ENCODE measurements around the gene CD99.
"Not testable (repeated sequence)": the region's sequence is repeated elsewhere in the genome, so short reads cannot be mapped to it uniquely, and the experiment has no call there.

The CD99 gene

GRCh38 chrX:2675657-2676200 is 15.4 kb upstream of the CD99 start:
- not testable (repeated sequence) for DNase-seq (ENCODE audit: low read depth in 3 of 3, low spot score in 1 of 3)

- no peak for DNase-seq (ENCODE audit: low read depth in 3 of 3, low spot score in 1 of 3)
Observed at GRCh38 chrX:2676794-2677675, 14.1 kb upstream of the CD99 start.

DNA sequence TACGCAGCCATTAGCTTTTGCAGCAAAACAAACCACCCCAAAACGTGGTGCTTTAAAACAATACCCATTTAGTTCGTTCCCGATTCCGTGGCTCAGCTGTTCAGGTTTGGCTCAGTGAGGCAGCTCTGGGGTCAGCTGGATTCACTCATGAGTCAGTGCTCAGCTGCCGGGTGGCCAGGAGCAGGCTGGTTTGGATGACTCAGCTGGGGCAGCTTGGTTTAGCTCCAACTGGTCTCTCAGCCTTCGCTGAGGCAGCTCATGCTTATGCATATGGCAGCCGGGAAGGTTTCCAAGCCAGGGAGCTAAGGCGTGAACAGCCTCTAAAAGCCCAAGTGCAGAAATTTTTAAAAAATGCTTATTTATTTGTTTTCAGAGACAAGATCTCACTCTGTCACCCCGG is 13.3 kb upstream of the CD99 start:
- no peak for DNase-seq (ENCODE audit: low read depth in 3 of 3, low spot score in 1 of 3)

DNA sequence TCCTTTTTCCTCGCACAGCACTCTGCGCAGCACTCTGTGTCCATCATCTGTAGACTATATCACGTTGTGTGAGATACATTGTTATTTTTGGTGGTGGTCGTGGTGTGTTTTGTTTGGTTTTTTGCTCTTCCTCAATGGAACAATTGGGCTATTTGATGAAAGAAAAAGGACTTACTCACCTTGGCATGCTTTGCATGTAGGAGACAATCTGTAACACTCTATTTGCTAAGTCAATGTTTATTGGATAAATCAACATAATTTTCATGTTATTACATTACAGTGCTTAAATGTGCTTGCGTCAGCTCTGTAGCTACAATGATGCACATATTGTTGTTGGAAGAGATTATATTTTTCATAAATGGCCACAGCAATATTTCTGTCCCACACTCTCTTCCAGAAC is 12.5 kb upstream of the CD99 start:
- DNase-seq (ENCODE audit: low read depth in 3 of 3, low spot score in 1 of 3): no peak

DNA sequence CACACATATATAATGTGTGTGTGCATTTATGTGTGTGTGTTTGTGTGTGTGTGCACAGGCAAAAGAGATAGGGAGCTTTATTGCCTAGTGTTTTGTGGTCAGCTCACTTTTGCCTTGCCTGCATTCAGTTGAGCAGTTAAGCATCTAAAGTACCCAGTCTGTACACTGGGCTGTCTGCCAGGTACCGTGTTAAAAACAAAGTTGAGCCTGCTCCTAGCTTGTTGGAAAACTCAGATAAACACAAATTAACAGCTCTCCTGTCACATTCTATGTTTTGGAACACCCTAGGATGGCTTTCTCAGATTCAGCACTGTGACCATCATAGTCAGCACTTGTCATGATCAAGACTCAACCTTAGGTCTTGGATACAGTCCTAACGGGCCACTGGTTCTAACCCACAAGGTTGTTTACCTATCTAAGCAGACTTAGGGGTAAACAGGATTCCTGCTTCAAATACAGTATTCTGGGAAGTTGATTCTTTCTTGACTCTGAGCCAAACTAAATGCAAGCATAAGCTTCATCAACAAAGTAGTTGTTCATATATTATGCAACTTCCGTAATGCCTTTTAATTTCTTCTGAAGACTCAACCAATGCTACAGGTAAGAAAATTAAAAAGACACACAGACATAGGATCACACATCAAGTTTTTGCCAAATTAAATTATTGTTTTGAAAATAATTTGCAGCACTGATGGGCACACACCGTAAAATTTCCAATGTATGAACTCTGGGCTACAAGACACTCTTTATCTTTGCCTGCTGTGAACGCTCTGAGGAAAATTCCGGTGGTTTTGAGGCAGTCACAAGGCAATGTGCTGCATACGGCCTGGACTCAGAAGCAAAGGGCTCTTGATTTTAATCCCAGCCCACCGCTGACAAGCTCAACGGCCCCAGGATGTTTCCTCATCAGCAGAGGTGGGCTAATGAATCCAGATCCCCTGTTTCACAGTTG is 11.3 kb upstream of the CD99 start:
- no peak for DNase-seq (ENCODE audit: low read depth in 3 of 3, low spot score in 1 of 3)

DNA sequence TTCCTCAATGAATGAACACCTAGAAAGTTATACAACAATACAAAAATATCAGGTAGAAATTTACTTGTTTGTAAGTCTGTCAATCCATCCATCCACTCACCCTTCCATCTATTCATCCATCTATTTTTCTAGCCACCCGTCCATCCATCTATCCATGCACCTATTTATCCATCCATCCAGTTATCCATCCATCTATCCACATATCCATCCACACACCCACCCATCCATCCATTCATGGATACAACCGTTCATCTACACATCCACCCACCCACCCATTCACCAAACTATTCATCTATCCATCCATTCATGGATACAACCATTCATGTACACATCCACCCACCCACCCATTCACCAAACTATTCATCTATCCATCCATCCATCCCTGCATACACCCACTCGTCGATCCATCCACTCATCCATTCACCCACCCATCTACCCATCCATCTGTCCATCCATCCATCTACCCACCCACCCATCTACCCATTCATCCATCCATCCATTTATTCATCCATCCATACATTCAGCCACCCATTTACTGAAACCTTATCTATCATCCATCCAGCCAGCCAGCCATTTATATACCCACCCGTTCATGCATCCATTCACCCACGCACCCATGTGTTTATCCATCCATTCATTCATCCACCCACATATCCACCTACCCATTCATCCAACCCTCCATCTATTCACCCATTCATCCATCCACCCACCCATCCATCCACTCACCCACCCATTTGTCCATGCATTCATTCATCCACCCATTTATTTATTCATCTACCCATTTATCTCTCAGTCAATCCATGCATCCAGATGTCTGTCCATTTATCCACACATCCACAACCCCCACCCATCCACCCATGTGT is 10.4 kb upstream of the CD99 start:
- DNase-seq (ENCODE audit: low read depth in 3 of 3, low spot score in 1 of 3): no peak

DNA sequence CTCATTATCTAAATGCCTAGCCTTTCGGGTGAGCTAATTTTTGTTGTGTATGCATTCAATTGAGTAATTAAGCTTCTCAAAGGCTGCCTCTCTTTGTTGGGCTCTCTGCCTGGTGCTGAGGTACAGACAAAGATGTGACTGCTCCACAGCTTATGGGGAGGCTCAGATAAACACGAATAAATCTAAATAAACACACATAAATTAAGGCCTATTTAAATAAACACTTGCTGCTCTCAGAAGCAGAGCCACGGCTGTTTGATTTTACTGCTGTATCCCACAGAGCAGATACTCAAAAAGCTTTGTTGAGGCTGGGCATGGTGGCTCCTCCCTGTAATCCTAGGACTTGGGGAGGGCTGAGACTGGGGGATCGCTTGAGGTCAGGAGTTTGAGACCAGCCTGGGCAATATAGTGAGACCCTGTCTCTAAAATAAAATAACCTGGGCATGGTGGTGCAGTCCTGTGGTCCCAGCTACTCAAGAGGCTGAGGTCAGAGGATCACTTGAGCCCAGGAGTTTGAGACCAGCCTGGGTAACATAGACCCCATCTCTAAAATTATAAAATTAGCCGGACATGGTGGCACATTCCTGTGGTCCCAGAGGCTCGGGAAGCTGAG is 8.4 kb upstream of the CD99 start:
- DNase-seq (ENCODE audit: low read depth in 3 of 3, low spot score in 1 of 3): no peak

- DNase-seq (ENCODE audit: low read depth in 3 of 3, low spot score in 1 of 3): no peak
Observed at GRCh38 chrX:2684256-2684655, 6.8 kb upstream of the CD99 start.

GRCh38 chrX:2685886-2686285 is 5.2 kb upstream of the CD99 start:
- DNase-seq (ENCODE audit: low read depth in 3 of 3, low spot score in 1 of 3): no peak

- DNase-seq (ENCODE audit: low read depth in 3 of 3, low spot score in 1 of 3): no peak
Observed at GRCh38 chrX:2689773-2690666, 1.1 kb upstream of the CD99 start.

DNA sequence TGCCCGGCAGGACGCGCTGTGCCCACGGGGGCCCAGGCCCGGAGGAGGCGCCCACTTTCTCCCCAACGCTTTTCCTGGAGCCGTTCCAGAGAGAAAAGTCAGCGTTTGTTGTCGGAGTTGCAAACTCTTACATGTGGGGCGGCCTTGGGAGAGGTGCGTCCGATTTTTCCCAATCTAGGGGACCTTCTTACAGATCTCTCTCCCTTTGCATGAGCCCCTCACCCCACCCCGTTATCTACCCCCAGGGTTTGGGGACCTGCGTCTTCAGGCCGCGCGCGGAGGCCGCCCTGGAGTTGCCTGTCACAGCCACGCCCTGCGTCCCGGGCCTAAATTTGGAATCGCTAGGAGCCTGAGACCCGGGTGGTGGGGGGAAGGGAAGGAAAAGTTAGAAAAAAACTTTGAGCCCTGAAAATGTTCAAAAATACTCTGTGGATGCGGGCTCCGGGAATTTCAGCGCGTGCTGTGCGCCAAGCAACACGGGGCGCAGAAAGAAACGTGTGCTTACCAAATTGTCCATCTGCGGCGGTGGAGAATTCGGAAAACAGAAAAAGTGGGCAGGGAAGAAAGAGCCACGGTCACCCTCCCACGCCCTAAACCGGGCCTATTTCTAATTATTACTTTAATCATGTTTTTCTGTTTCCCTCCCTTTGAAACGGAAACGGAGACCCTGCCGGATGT is 587 bp downstream of the CD99 start:
- DNase-seq (ENCODE audit: low read depth in 3 of 3, low spot score in 1 of 3): no peak

GRCh38 chrX:2692221-2693112 is 1.4 kb downstream of the CD99 start:
- no peak for DNase-seq (ENCODE audit: low read depth in 3 of 3, low spot score in 1 of 3)

DNA sequence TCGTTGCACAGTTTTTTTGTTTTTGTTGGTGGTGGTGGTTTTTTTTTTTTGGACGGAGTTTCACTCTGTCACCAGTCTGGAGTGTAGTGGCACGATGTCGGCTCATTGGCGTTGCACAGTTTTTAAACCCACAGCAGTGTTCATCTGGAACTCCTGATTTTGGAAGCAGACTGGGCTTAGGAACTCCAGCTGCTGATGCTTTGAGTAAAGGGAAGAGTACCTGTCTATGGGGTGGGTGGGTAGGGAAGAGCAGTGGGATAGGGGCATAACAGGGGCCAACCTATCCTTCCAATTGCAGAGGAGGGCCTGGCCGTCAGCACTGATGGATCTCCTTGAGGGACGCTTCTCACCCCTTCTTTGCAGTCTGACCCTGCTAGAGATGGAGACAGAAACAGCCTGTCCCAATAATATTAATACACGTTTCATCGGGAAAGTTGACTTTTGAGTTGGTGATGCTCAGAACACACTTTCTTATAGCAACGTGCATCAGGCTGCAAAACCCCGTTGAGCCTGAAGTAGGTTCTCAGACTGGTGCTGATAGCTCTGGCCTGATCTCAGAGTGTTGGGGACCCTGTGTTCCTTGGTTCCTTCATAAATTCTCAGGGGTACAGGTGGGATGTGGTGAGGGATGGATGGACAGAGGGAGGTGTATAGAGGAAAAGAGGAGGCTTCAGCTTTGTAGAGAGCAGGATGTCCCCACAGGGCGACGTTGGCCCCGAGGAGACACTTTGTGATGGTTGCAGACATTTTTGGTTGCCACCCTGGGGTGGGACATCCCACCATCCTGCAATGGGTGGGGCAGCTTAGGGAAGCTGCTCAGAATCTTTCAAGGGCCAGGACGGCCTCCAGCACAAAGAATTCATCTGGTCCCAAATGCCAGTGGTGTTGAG is 2.3 kb downstream of the CD99 start:
- DNase-seq (ENCODE audit: low read depth in 3 of 3, low spot score in 1 of 3): no peak

DNA sequence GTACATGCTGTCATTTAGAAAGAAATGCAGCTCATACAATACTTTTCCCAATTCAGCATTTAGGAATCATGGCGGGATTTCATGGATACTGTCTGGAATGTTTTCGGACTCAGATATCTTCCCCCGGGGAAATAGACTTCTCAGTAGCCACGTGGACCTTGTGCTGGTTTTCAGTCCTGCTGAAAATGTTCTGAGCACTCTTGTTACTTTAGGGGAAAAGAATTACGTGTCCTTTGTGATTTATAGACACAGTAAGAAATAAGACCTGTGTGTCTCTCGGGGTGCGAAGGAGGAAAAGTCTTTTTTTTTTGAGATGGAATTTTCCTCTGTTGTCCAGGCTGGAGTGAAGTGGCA is 3.8 kb downstream of the CD99 start:
- no peak for DNase-seq (ENCODE audit: low read depth in 3 of 3, low spot score in 1 of 3)

DNA sequence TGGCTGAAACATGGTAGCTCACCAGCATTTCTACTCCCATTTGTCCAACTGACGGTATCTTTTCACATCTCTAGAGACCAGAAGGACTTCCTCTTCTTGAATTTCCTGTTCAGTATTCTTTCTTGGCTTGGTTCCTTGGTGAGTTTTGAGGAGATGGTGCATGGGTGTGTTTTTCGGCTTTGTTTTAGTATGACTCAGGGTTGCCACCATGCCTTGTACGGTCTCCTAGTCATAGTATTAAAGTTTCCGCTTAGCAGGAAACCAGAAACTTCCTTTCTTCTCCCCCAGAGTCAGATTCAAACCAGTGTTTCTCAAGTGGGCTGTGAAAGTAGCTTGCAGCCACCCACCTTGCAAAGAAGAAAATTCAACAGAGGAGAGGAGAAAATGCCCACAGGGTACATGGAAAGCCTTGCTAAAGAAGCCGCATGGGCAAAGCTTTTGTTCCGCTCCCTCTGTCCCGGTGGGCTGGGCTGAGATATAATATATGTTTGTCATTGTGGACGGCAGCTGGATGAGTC is 5.7 kb downstream of the CD99 start:
- peak in 1 of 3 donors; percentile 27 for DNase-seq (ENCODE audit: low read depth in 3 of 3, low spot score in 1 of 3)

- DNase-seq (ENCODE audit: low read depth in 3 of 3, low spot score in 1 of 3): no peak
Observed at GRCh38 chrX:2697306-2697705, 6.2 kb downstream of the CD99 start.

All from stimulated activated CD4-positive, alpha-beta T cell treated with anti-CD3 and anti-CD28 coated beads, TNF-alpha, amount 100 ng/mL, for 1 hour (primary cell).